HG03060 (cell line): ENCODE data around the gene MORC1.

ENCODE experiments used
- ATAC-seq: cut with Tn5 transposase; IDR thresholded peaks from one replicate; pipeline ENCODE4 v1.9.1; 2021; ENCODE audit warnings: low read depth, moderate number of reproducible peaks; ENCODE audit not compliant: unreplicated experiment

The MORC1 gene

GRCh38 chr3:109035082-109035481 is 82.9 kb downstream of the MORC1 start:
- no peak for ATAC-seq

- no peak for ATAC-seq
Measured at GRCh38 chr3:109033000-109033660, 84.8 kb downstream of the MORC1 start.

- ATAC-seq, result no peak
Measured at GRCh38 chr3:109028753-109029152, 89.2 kb downstream of the MORC1 start.

GRCh38 chr3:109026821-109027220 is 91.1 kb downstream of the MORC1 start:
- no peak for ATAC-seq

GRCh38 chr3:109025896-109026295 is 92.0 kb downstream of the MORC1 start:
- ATAC-seq, result no peak

GRCh38 chr3:109023656-109024254 is 94.2 kb downstream of the MORC1 start:
- peak; percentile 73 for ATAC-seq

- no peak for ATAC-seq
Measured at GRCh38 chr3:109023167-109023566, 94.8 kb downstream of the MORC1 start.

GRCh38 chr3:109021556-109021955 is 96.4 kb downstream of the MORC1 start:
- no peak for ATAC-seq

GRCh38 chr3:109018828-109019227 is 99.1 kb downstream of the MORC1 start:
- no peak for ATAC-seq

- no peak for ATAC-seq
Measured at GRCh38 chr3:109005443-109005842, 112.5 kb downstream of the MORC1 start.

- no peak for ATAC-seq
Measured at GRCh38 chr3:108998436-108998835, 119.5 kb downstream of the MORC1 start.

- ATAC-seq, result no peak
Measured at GRCh38 chr3:108985844-108986243, 132.1 kb downstream of the MORC1 start.

GRCh38 chr3:108983051-108983450 is 134.9 kb downstream of the MORC1 start:
- no peak for ATAC-seq

- no peak for ATAC-seq
Measured at GRCh38 chr3:108976058-108976457, 141.9 kb downstream of the MORC1 start.

GRCh38 chr3:108973019-108973418 is 144.9 kb downstream of the MORC1 start:
- ATAC-seq, result no peak

GRCh38 chr3:108972482-108972881 is 145.5 kb downstream of the MORC1 start:
- ATAC-seq, result no peak

GRCh38 chr3:108970561-108970960 is 147.4 kb downstream of the MORC1 start:
- no peak for ATAC-seq

- no peak for ATAC-seq
Measured at GRCh38 chr3:108966773-108967172, 151.2 kb downstream of the MORC1 start.

- ATAC-seq, result no peak
Measured at GRCh38 chr3:108959017-108959416, 158.9 kb downstream of the MORC1 start.

GRCh38 chr3:108953700-108954099 is 164.2 kb downstream of the MORC1 start, which contains the start of gene GUCA1C:
GUCA1C (minus strand) TSS chr3:108953879; CDS start chr3:108953762, 117 bp downstream.
- no peak for ATAC-seq

GRCh38 chr3:108953210-108953609 is 164.7 kb downstream of the MORC1 start:
- ATAC-seq, result no peak

- no peak for ATAC-seq
Measured at GRCh38 chr3:108951820-108952501, 166.0 kb downstream of the MORC1 start.
